SK-N-DZ (cell line): Measurements from ENCODE around the gene UVRAG. TPM values are rescaled to one million over a fixed set of nuclear protein-coding genes. Genes with fewer than 3 reads are reported as not detected.
A peak's percentile ranks its signal among the peaks of the same experiment; 100 is the strongest.

ENCODE experiments used
- DNase-seq: peaks from one replicate; pipeline ENCODE4 v3.0.0-alpha.2; 2015; ENCODE audit warnings: low spot score
- polyA plus RNA-seq, 2 experiments: library from polyadenylated mRNA; depleted of rRNA; stranded (reverse); fragments of >200 nt; gene quantifications; 2 replicates each; pipeline ENCODE4 v1.2.3, GENCODE V29; 2014

UVRAG gene
- polyA plus RNA-seq (2014; cell fraction: cytosol; rRNA removed), result 11.2 and 13.1 TPM in 2 replicates
- polyA plus RNA-seq (2014; cell fraction: nucleus; rRNA removed), result 10.2 and 10.5 TPM in 2 replicates

- DNase-seq, result peak; percentile 99
Measured at GRCh38 chr11:75814677-75815344, at the start of gene UVRAG. Gene UVRAG, plus strand, starts transcription at chr11:75815210. Its CDS starts 198 bp downstream, at chr11:75815408.

GRCh38 chr11:75766443-75767227 is 48.4 kb upstream of the UVRAG start:
- DNase-seq, result no peak

- DNase-seq, result no peak
Measured at GRCh38 chr11:75767228-75767572, 47.8 kb upstream of the UVRAG start.

- DNase-seq, result no peak
Measured at GRCh38 chr11:75767793-75768111, 47.3 kb upstream of the UVRAG start.

- DNase-seq, result peak; percentile 82
Measured at GRCh38 chr11:75768112-75768908, 46.7 kb upstream of the UVRAG start, which contains the start of gene DGAT2. Gene DGAT2, plus strand, starts transcription at chr11:75768778. Its CDS starts 214 bp downstream, at chr11:75768992.

- DNase-seq, result no peak
Measured at GRCh38 chr11:75768909-75769771, 45.9 kb upstream of the UVRAG start.

GRCh38 chr11:75770102-75770501 is 44.9 kb upstream of the UVRAG start:
- DNase-seq, result no peak

- DNase-seq, result no peak
Measured at GRCh38 chr11:75771646-75772410, 43.2 kb upstream of the UVRAG start.

- no peak for DNase-seq
Measured at GRCh38 chr11:75773595-75774353, 41.2 kb upstream of the UVRAG start.

- no peak for DNase-seq
Measured at GRCh38 chr11:75775056-75775455, 40.0 kb upstream of the UVRAG start.

GRCh38 chr11:75776546-75776945 is 38.5 kb upstream of the UVRAG start:
- no peak for DNase-seq

- no peak for DNase-seq
Measured at GRCh38 chr11:75777461-75778110, 37.4 kb upstream of the UVRAG start.

- DNase-seq, result no peak
Measured at GRCh38 chr11:75778962-75779361, 36.0 kb upstream of the UVRAG start.

- no peak for DNase-seq
Measured at GRCh38 chr11:75779960-75780359, 35.0 kb upstream of the UVRAG start.

GRCh38 chr11:75780888-75781287 is 34.1 kb upstream of the UVRAG start:
- no peak for DNase-seq

GRCh38 chr11:75781296-75781695 is 33.7 kb upstream of the UVRAG start:
- no peak for DNase-seq

GRCh38 chr11:75781831-75782230 is 33.2 kb upstream of the UVRAG start:
- DNase-seq, result no peak

GRCh38 chr11:75782540-75783263 is 32.3 kb upstream of the UVRAG start:
- DNase-seq, result no peak
